Measurements from ENCODE around the gene SCLT1.
"Not testable (repeated sequence)": the region's sequence is repeated elsewhere in the genome, so short reads cannot be mapped to it uniquely, and the experiment has no call there.

The SCLT1 gene

DNA sequence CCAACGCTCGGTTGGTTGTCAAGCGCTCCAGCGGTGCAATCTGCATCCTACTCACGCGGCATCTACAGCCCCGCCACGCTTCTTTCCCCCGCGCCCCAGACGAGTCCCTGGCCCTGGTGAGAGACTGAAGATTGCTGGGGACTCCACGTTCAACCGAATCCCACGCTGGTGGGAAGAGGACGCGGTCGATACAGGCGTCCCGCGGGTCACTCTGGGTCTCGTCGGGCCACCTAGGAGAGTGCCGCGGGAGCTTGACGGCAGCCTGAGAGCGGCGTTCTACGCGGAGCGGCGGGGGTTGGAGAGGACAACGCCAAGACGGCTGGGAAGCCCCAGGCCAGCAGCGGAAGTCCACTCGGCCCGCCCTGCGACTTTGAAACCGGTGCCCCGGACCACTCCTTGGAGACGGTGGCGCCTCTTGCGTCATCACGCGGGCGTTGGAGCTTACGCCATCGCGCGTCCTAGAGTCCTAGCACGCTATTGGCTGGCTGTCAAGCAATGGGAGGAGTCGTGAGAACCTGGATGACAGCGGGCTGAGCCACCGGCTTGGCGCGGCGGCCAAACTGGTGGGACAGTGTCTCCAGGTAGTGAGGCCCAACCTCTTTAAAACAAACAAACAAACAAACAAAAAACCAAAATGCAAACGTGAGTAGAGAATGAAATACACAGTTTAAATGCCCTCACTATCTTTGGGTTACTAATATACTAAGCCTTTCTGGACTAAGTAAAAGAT, at the start of gene SCLT1:
SCLT1 (minus strand) TSS at position 349 of the 730 bp plus-strand sequence. CDS start 436 bp downstream, outside the sequence.
- peak; percentile 96 for DNase-seq (ENCODE audit: low spot score)

DNA sequence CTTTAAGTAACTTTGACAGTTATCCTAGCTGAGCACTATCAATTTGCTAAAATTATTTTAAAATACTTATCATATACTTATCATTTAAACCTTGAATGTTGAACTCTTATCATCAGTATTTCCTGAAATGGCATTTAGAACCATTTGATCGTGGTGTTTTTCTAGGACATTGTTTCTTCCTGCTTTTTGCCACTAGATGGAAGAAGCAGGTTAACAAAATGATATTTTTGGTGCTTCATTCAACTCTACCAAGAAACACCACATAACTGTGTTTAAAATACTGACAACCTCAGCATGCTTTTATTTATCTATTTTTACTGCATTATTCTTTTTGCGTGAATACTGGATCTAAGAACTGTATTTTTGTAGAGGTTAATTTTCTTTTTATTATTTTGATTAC, 47.2 kb upstream of the SCLT1 start:
- no peak for DNase-seq (ENCODE audit: low spot score)

DNA sequence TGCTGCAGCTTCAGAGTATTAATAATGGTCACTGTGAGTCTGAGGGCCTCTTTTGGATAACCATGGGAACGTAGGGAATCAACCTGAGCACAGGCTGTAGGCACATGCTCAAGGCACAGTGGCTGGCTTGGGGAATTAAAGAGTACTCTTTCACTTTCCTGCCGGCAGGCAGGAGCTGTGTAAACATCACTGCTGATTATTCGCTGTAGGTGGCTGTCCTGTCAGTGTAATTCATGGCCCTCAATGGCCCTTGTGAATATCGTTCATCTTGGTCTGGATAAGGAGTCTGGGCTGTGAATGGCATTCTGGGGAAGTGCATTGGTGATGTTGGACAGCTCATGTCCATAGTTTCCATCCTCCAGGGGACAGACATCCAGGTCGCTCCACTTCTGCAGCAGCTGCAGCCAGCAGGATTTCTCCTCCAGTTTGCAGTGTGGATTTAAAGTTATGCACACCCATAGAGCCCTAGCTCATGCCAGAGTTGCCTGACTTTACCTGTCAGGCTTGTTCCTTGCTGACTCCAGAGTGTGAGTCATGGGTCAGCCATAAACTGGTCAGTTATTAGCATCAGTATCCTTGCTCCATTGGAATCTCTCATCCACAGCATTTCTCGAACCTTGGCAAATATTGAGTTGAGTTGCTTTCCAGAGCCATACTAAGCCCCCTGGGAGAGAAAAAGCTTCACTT, 45.6 kb upstream of the SCLT1 start:
- no peak for DNase-seq (ENCODE audit: low spot score)

DNA sequence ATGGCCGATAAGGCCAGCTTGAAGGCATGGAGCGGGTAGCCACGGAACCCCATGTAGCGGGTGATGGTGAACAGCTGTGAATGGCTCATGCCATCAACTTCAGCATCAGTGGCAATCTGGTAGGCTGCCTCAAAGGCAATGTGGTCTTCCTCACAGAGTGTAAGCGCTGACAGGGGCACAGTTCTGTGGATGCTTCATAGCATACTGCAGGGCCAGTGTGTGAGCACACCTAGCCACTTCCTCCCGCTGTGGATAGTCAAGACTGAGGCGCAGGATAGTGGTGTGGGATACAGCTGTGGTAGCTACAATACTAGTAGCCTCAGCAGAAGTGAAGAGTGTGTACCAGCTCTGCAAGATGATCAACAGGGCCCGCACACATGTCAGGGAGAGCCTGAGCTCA, 43.1 kb upstream of the SCLT1 start:
- DNase-seq (ENCODE audit: low spot score) = no peak

DNA sequence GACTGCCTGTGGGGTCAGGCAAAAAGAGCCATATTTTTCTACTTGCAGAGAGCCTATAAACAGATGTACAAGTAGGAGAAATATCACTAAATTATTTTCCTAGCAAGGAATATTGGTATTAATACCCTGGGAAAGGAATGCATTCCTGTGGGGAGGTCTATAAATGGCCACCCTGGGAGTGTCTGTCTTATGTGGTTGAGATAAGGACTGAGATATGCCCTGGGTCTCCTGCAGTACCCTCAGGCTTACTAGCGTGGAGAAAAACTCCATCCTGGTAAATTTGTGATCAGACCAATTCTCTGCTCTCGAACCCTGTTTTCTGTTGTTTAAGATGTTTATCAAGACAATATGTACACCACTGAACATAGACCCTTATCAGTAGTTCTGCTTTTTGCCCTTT, 38.0 kb upstream of the SCLT1 start:
- DNase-seq (ENCODE audit: low spot score) = no peak

DNA sequence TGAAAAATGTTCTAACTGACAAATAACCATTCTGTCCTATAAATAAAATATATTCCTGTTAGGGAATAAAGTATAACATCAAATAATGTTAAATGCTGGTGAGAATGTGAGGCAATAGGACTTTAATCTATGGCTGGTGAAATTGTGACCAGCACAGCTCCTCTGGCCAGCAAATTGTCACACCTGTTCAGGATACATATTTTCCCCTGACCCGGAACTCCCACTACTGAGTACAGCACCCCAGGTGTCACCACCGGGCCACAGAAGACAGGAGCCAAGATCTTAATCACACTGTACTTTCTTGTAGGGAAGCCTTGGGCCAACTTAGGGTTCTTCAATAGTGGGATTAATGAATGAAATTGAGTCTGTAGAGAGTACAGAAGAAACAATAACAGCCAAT, 35.8 kb upstream of the SCLT1 start:
- no peak for DNase-seq (ENCODE audit: low spot score)

DNA sequence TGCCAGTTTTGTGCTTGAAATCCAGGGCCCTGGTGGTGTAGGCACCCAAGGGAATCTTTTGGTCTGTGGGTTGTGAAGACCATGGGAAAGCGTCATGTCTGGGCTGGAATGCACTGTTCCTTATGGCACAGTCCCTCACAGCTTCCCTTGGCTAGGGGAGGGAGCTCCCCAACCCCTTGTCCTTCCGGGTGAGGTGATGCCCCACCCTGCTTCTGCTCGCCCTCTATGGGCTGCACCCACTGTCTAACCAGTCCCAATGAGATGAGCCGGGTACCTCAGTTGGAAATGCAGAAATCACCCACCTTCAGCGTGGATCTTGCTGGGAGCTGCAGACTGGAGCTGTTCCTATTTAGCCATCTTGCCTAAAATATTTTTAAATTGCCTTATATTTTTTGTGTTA, 33.3 kb upstream of the SCLT1 start:
- not testable (repeated sequence) for DNase-seq (ENCODE audit: low spot score)

DNA sequence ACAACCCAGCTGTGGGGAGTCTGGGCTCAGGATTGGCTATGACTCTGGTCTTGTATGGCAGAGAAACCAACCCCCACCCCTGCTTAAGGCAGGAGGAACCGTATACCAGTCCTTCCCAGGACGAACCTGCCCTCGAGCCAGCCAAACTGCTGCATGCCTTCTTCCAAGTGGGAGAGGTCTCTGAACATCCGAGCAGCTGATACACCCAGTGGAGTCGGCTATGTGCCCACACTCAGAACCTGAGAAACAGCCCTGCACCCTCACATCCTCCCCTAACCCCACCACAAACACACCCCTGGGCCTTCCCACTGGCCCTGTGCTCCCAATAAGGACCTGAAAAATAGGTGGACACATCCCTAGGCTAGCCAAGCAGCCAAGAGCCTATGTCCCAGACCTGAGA, 24.4 kb upstream of the SCLT1 start:
- no peak for DNase-seq (ENCODE audit: low spot score)

DNA sequence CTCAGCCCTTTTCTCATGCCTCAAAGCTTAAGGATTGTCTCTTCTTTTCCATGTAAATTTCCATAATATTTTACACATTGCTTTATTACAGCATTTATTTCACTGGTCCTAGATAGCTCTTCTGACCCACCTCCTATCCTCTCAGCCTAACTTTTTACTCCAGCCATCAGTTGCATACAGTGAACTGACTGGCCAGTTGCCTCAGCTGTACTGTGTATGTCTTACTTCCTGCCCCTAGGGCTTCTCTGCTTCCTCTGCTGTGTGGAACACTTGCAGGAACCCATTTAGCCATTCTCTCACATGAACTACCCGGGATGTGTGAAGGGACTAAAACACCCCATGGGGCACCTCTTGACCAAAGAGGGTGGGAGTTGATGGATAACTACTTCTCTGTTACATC, 20.6 kb upstream of the SCLT1 start:
- no peak for DNase-seq (ENCODE audit: low spot score)

DNA sequence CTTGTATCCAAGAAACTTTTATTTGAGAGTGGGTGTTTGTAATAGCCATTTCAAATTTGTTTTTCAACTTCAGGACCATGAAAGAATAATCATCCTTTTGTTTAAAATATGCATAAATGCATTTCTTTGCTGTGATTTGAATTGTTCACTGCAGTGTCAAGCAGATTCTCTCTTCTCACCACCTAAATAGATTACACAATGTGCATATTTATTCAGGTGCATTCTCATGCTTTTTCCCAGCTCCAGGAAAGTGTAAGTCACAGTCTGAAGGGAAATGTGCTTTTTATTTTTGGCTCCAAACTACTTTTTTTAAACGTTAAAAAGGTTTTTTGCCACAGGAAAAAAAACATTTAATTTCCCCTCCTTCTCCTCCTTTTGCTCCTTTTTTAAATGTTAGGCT, 20.1 kb upstream of the SCLT1 start:
- no peak for DNase-seq (ENCODE audit: low spot score)

DNA sequence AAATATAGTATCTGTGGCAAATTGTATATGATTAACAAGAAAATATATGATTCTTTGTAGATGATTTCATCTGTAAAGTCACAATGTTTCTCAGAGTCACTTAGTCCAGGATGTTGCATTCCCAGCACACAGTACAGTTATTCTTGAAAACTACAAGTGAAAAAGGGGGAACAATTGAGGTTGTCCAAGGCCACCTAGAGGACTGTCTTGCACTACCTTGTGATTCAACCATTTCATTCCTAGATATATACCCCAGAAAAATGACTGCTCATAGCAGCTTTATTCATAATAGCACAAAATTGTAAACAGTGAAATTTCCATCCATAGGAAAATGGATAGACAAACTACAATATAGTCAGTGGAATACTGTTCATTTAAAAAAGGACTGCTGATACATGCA, 18.6 kb upstream of the SCLT1 start:
- DNase-seq (ENCODE audit: low spot score) = no peak

DNA sequence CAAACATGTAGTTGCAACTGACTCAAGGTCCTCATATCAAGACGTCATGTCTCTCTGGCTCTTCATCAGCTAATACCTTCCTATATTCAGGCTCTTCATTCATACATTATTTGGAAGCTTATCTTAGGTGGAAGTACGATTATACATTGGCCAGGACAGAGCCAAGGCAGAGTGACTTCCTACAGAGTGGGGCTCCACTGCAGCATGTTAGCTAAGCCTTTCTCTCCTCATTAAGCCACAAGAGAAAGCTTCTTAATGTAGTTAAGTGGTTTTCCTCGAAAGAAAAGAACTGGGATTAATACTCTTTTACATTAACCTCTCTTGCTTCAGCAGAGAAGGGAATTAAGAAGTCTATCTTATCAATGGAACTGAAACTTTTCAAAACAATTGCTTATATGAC, 17.6 kb upstream of the SCLT1 start:
- no peak for DNase-seq (ENCODE audit: low spot score)

DNA sequence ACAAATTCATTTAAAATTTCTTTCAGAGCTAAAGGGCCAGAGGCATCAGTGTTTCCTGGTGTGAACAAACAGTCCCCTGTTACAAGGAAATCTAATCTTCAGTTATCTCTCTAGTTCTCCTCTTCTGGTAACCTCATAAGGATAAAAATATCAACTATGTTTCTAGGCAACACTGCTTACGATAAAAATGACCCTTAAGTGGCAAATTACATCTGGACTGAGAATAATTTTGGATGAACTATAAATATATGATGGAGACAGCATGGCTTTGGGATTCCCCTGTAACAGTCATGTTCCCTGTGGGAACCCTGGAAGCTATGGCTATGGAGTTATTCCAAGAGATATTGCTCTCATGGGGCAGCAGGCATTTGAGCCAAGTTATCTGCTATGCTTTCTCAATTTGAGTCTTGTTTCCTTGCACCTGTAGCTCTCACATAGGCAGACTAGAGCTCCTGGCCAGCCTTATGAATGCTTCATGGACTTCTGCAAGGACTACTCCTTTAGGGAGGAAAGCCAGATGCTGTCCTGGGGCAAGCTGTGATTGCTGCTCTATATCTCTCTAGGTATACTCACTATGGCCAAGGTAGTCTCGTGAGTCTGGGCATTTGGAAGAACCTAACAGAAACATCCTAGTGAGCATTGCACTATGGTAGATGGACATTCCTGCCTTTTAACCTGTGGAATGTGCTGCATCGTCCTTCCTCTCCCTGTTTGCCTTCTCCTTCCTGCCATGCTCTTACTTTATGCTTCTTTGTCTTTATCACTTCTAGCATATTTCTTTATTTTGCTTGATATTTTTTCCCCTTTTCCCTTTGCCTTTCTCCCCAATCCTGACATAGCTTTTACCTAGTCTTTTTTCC, 16.9 kb upstream of the SCLT1 start:
- no peak for DNase-seq (ENCODE audit: low spot score)

DNA sequence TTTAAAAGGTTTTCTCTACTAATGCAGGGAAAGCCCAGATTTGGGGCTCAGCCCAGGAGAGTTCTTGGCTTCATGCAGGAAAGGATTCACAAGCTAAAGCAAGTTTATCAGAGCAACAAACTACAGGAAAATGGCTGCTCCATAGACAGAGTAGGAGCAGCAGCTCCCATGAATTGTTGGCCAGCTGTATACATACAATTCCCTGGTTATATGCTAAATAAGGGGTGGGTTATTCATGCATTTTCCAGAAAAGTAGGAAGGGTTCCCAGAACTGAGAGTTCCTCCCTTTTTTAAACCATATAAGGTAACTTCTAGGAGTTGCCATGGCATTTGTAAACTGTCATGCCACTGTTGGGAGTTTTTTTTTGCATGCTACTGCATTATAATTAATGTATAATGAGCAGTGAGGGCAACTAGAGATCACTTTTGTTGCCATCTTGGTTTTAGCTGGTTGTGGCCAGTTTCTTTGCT, 5.2 kb upstream of the SCLT1 start:
- DNase-seq (ENCODE audit: low spot score) = no peak

DNA sequence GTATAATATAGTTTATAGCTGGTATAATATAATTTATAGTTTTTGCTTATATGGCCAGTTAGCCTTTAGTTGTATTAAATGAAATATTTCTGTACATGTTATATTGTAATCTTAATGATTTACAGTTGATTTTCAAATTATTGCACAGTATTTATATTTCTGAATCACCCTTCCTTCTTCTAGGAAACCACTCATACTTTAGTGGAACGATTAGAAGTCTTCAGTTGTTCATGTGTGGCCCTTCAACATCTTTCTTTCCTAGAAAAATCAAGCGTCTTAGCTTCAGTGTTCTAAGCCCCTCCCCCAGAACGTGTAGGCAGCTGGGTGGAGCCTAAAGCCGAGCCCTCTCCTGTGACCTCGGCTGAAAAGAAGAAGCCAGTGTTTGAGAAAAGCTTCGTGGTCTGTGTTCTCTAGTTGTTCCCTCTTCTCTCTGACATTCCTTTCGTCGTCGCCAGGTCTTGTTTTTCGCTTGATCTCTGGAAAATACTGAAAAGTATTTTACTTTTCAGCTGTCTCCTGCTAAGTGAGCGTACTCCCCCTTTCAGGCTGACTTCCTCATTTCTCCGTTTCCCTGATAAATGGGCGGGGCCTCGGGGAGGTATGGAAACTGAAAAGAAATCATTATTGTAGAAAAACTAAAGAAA, 2.6 kb upstream of the SCLT1 start, which contains the start of gene C4orf33:
C4orf33 (plus strand) TSS at position 342 of the 644 bp plus-strand sequence. CDS start 6,459 bp downstream, outside the sequence.
- peak; percentile 42 for DNase-seq (ENCODE audit: low spot score)

DNA sequence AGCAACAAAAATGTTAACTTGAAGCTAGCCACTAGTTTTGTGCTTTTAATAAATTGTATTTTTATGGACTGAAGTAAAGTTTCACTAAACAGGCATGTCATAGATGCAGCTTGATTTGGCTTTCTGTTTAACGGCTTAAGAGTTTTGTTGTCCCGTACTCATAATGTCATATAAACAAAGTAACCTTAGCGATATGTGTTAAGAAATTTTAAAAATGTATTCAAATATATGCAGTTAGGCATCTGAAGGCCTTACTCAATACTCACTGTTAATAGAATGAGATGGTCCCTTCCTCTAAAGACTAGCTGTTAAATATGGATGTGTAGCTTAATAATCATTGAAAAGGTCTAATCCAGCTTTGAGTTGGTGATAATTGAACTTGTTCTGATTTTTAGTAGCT, 1.0 kb upstream of the SCLT1 start:
- no peak for DNase-seq (ENCODE audit: low spot score)

DNA sequence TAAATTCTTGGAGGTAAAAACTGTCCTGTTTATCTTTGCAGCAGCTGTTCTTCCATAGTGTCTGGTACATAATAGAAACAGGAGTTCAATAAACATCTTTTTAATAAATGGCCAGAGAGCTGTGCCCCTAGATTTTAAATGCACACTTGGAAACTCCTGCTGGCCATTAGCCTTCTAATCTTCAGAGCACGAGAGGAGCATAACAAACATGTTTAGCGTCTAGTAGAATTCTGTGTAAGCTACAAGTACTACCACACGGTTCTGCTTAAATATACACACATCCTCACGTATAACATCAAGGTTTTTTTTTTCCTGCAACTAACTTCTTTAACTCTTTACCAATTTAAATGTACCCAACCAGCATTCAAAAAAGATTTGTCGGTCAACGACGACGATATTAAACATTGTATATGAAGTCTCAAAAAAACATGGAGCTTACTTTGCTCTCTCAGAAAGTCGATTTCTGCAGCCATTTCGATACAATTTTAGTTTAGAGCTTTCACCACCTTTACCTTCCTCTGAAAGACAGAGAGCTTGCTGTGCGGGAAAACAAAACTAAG, 628 bp downstream of the SCLT1 start:
- DNase-seq (ENCODE audit: low spot score) = peak; percentile 15

DNA sequence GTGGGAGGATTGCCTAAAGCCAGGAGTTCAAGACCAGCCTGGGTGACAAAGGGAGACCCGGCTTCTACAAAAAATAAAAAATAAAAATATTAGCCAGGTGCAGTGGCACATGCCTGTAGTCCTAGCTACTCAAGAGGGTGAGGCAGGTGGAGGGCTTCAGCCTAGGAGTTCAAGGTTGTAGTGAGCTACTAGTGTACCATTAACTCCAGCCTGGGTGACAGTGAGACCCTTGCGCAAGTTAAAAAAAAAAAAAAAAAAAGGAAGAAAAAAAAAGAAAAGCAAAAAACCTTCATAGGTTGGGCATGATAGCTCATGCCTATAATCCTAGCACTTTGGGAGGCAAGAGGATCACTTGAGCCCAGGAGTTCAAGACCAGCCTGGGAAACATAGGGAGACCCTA, 5.8 kb downstream of the SCLT1 start:
- no peak for DNase-seq (ENCODE audit: low spot score)

DNA sequence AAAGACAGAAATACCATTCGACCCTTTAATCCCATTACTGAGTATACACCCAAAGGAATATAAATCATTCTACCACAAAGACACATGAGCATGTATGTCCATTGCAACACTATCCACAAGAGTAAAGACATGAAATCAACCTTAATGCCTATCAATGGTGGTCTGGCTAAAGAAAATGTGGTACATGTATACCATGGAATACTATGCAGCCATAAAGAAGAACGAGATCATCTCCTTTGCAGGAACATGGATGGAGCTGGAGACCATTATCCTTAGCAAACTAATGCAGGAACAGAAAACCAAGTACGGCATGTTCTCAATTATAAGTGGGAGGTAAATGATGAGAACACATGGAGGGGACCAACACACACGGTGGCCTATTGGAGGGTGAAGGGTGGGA, 7.9 kb downstream of the SCLT1 start:
- no peak for DNase-seq (ENCODE audit: low spot score)

DNA sequence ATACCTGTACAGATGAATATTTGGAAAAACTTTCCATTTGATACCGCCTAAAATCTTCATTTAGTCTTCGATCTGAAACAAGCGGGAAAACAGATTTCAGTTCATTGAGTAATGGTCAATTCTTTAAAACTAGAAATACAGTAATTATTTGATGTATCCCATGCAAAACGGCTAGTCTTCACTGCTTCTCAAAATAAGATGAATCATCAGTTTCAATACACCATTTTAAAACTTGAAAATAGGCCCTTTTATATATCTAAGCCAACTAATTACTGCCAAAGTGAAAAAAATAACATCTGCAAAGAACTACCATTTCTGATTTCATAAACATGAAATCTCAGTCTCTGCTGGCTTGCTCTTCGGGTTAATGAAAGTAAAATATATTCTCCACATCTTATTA, 11.0 kb downstream of the SCLT1 start:
- DNase-seq (ENCODE audit: low spot score) = no peak

DNA sequence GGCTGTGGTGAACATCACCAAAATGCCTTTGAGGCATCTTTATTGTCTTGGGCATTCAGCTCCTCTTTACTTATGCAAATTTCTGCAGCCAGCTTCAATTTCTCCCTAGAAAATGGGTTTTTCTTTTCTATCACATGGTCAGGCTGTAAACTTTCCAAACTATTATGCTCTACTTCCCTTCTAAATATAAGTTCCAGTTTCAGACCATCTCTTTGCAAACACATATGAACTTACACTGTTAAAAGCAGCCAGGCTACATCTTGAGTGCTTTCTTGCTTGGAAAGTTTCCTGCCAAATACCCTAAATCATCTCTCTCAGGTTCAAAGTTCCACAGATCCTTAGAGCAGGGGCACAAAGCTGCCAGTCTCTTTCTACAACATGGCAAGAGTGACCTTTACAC, 13.2 kb downstream of the SCLT1 start:
- DNase-seq (ENCODE audit: low spot score) = no peak

DNA sequence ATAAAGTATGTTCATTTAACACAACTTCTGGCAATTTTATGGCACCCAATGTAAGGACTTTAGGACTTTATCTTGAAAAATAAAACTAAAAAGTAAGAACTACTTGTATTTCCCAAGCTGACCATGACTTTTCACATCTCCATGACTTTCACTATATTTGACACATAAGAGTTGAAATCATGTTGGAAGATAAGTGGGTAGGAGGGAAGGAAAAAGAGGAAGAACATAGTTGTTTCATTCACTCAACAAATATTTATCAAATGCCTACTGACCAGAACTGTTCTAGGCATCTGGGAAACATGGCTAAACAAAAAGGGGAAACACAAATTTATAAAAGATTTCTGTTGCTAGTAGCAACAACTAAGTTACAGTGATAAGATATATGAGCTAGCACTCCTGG, 16.0 kb downstream of the SCLT1 start:
- DNase-seq (ENCODE audit: low spot score) = no peak
